HG03432 (cell line): ENCODE results near the gene ZNF593.

Source experiments
- ATAC-seq: cut with Tn5 transposase; IDR thresholded peaks from one replicate; pipeline ENCODE4 v1.9.1; 2021; ENCODE audit warnings: mild to moderate bottlenecking, moderate library complexity; ENCODE audit not compliant: unreplicated experiment

The ZNF593 gene

GRCh38 chr1:26200413-26200812 lies 30.7 kb downstream of the ZNF593 start:
- no peak for ATAC-seq

GRCh38 chr1:26203642-26204318 lies 34.1 kb downstream of the ZNF593 start:
- ATAC-seq = no peak

GRCh38 chr1:26210147-26210870 lies 40.6 kb downstream of the ZNF593 start:
- no peak for ATAC-seq

- ATAC-seq = no peak
These were observed 43.0 kb downstream of the ZNF593 start for GRCh38 chr1:26212726-26213125.

- no peak for ATAC-seq
These were observed 43.7 kb downstream of the ZNF593 start for GRCh38 chr1:26213335-26213905.

- no peak for ATAC-seq
These were observed 45.5 kb downstream of the ZNF593 start for GRCh38 chr1:26215246-26215645.

GRCh38 chr1:26218906-26219494 lies 49.3 kb downstream of the ZNF593 start:
- ATAC-seq = no peak
